OCI-LY3 (cell line): Measurements from ENCODE around the gene OR51B4.
"Not testable (repeated sequence)": the region's sequence is repeated elsewhere in the genome, so short reads cannot be mapped to it uniquely, and the experiment has no call there.

Source experiments
- H2AFZ ChIP-seq: fragments of 200-600, 300-600 bp; shearing (Covaris generic); 2 replicates; pipeline ENCODE4 v1.6.0; 2014; ENCODE audit warnings: antibody characterized with exemption, low read depth, low read length
- H3K27ac ChIP-seq: fragments of 200-600, 300-600 bp; sonication (generic); 2 replicates; pipeline ENCODE4 v1.5.1; 2014; ENCODE audit warnings: mild to moderate bottlenecking, low read length, moderate library complexity, mixed read lengths
- H3K27me3 ChIP-seq: fragments of 200-600, 300-600 bp; sonication (generic); 2 replicates; pipeline ENCODE4 v1.6.1; 2014; ENCODE audit warnings: low read depth, low read length, mixed read lengths
- H3K36me3 ChIP-seq: fragments of 200-600, 300-600 bp; sonication (generic); replicated peaks from 2 replicates; pipeline ENCODE3; 2014; ENCODE audit warnings: low read depth, low read length, mixed read lengths
- H3K4me1 ChIP-seq: fragments of 300-600, 200-600 bp; sonication (generic); 2 replicates; pipeline ENCODE4 v1.6.1; 2014; ENCODE audit warnings: low read length, mixed read lengths
- H3K4me2 ChIP-seq: fragments of 200-600, 300-600 bp; sonication (generic); 2 replicates; pipeline ENCODE4 v1.6.1; 2014; ENCODE audit warnings: low read length, mixed read lengths
- H3K4me3 ChIP-seq: fragments of 300-600, 200-600 bp; sonication (generic); 2 replicates; pipeline ENCODE4 v1.5.1; 2014; ENCODE audit warnings: antibody characterized with exemption, mild to moderate bottlenecking, low read length, moderate library complexity
- H3K79me2 ChIP-seq: fragments of 300-600, 200-600 bp; shearing (Covaris generic); 2 replicates; pipeline ENCODE4 v1.6.1; 2014; ENCODE audit warnings: mild to moderate bottlenecking, low read length, mixed read lengths
- H3K9ac ChIP-seq: fragments of 300-600, 200-600 bp; shearing (Covaris generic); 2 replicates; pipeline ENCODE4 v1.6.0; 2014; ENCODE audit warnings: mild to moderate bottlenecking, low read length, moderate library complexity
- H3K9me3 ChIP-seq: fragments of 200-600, 300-600 bp; shearing (Covaris generic); 2 replicates; pipeline ENCODE4 v1.6.1; 2014; ENCODE audit warnings: low read length, mixed read lengths; ENCODE audit not compliant: insufficient read depth
- H4K20me1 ChIP-seq: fragments of 200-600, 300-600 bp; sonication (generic); 2 replicates; pipeline ENCODE4 v1.6.1; 2016; ENCODE audit warnings: low read length, mixed read lengths; ENCODE audit not compliant: insufficient read depth
- EZH2phosphoT487 ChIP-seq: fragments of 200-600 bp; shearing (Covaris generic); IDR thresholded peaks from 2 replicates; pipeline ENCODE4 v1.6.1; 2018; ENCODE audit warnings: antibody characterized with exemption, mixed run types, low read depth
- TF ChIP-seq, protein P1 (sequence below): fragments of 200-600, 300-600 bp; sonication (generic); IDR thresholded peaks from 2 replicates; pipeline ENCODE4 v1.5.1; 2014; ENCODE audit warnings: antibody characterized with exemption, low read length, low read depth

OR51B4 gene

DNA sequence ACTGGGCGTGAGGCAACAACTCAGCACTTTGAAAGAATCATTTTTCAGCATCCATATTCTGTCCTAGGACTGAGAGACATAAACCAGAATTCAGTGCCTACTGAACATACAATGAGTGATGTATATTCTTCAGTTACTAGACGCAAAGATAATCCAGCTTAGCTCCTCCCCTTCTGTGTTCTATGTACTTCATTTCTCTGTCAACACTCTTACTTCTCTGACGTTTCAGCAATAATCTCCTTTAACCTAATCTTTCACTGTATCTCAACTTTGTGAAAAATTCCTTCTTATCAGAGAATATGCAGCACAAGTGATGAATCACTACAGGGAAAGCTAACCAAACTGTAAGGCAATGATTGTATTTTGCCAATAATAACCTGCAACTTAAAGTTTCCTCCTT is 44.1 kb upstream of the OR51B4 start:
- Histone ChIP-seq H3K36me3 (no peaks in the 10 kb centered on the region), H3K9ac (no peak overlapping the region), H3K4me1 (peaks cover 41% of the 10 kb centered on the region), H3K9me3 (no peaks in the 10 kb centered on the region), H3K27ac (no peak overlapping the region), H4K20me1 (no peaks in the 10 kb centered on the region), H3K27me3 (no peaks in the 10 kb centered on the region), H3K79me2 (no peaks in the 10 kb centered on the region), H3K4me2 (no peak overlapping the region), H3K4me3 (no peak overlapping the region), H2AFZ (no peak overlapping the region)
- TF ChIP-seq, protein P1, sequence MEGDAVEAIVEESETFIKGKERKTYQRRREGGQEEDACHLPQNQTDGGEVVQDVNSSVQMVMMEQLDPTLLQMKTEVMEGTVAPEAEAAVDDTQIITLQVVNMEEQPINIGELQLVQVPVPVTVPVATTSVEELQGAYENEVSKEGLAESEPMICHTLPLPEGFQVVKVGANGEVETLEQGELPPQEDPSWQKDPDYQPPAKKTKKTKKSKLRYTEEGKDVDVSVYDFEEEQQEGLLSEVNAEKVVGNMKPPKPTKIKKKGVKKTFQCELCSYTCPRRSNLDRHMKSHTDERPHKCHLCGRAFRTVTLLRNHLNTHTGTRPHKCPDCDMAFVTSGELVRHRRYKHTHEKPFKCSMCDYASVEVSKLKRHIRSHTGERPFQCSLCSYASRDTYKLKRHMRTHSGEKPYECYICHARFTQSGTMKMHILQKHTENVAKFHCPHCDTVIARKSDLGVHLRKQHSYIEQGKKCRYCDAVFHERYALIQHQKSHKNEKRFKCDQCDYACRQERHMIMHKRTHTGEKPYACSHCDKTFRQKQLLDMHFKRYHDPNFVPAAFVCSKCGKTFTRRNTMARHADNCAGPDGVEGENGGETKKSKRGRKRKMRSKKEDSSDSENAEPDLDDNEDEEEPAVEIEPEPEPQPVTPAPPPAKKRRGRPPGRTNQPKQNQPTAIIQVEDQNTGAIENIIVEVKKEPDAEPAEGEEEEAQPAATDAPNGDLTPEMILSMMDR, result no peak
- no peak for TF ChIP-seq EZH2phosphoT487

DNA sequence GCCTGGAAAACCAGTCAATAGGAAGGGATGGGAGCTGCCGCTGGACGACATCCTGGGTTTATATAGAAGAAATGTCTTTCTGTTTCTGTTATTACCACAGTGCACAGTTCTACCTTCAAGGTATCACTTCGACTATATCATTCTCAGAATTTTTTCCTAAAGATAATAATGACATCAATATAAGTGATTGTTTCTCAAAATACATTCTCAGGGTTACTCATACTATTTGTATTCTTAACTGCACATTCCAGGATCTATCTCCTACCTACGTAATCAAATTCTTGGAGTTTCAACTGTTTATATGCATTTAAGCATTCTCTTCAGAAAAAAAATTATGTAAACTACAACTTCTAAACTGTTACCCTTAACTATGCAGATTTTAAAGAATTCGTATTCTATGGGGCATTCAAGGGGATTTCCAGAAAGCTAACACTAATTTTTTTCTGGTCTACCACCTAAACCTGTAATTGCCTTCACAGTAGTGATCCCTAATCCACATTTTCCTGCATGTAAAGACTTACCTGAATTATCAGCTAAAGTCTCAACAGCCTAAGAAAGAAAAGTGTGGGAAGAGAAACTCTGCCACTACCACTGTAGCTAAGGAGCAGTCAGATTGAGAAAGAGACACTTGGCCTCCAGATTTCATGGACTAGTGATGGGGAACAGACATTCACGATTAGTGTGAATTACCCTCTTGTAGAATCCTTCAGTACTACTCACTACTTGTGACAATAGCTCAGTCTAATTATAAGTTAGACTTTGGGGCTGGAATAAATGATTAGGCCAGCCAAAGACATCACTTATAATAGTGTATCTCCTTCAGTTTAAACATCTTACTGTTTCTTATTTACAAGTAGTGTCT is 42.0 kb upstream of the OR51B4 start, which contains the start of gene OR51B5:
TSS of gene OR51B5 (minus strand) at position 51 of the 862 bp plus-strand sequence. CDS start at position 51, 0 bp downstream.
- H2AFZ ChIP-seq, result peak within 1 kb of the TSS; percentile 70
- no peaks in the 10 kb centered on the region for H4K20me1 ChIP-seq
- H3K4me2 ChIP-seq, result peak within 1 kb of the TSS; percentile 75
- H3K4me3 ChIP-seq, result peak within 1 kb of the TSS; percentile 10; the same call in 1 of the 2 replicates
- no peaks in the 10 kb centered on the region for H3K27me3 ChIP-seq
- peak within 1 kb of the TSS; percentile 18; the same call in 1 of the 2 replicates for H3K9ac ChIP-seq
- H3K4me1 ChIP-seq, result peaks cover 61% of the 10 kb centered on the region
- no peaks in the 10 kb centered on the region for H3K79me2 ChIP-seq
- no peaks in the 10 kb centered on the region for H3K36me3 ChIP-seq
- TF ChIP-seq, protein P1, result no peak
- no peak for TF ChIP-seq EZH2phosphoT487
- H3K9me3 ChIP-seq, result no peaks in the 10 kb centered on the region
- peak within 1 kb of the TSS; percentile 74 for H3K27ac ChIP-seq

DNA sequence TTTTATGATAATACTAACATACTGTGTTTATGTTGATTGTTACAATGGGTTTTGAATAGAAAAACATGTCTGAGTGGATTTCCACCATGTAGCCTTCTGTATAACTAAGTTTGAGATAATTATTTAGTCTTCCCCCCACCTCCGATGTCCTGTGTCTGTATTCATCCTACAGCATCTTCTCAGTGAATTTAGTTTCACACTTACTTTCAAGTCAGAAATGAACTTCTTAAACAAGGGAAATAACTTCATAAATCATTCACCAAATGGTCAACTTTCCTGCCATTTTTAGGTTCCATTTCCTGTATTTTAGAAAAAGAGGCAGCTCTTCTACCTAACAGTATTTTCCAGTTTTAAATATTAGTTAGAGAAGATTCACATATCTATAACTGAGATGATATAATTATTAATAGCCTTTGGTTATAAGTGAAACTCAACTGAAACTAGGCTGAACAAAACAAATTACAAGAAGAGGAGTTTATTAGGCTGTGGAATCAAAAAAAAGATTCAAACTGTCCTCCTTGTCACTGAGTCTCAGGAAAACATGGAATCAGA is 38.1 kb upstream of the OR51B4 start:
- Histone ChIP-seq H3K4me2 (peak overlapping the region; percentile 48), H4K20me1 (no peaks in the 10 kb centered on the region), H3K79me2 (no peaks in the 10 kb centered on the region), H3K27ac (peak overlapping the region; percentile 81), H2AFZ (peak overlapping the region; percentile 66), H3K4me1 (peaks cover 69% of the 10 kb centered on the region), H3K27me3 (no peaks in the 10 kb centered on the region), H3K9ac (peak overlapping the region; percentile 26; the same call in 1 of the 2 replicates), H3K36me3 (no peaks in the 10 kb centered on the region), H3K4me3 (peak overlapping the region; percentile 15; the same call in 1 of the 2 replicates), H3K9me3 (no peaks in the 10 kb centered on the region)
- TF ChIP-seq EZH2phosphoT487, result no peak
- TF ChIP-seq, protein P1, result no peak

DNA sequence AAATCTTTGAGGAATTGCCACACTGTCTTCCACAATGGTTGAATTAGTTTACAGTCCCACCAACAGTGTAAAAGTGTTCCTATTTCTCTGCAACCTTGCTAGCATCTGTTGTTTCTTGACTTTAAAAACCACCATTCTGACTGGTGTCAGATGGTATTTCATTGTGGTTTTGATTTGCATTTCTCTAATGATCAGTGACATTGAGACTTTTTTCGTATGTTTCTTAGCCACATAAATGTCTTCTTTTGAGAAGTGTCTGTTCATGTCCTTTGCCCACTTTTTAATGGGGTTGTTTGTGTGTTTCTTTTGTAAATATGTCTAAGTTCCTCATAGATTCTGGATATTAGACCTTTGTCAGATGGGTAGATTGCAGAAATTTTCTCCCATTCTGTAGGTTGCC is 35.5 kb upstream of the OR51B4 start:
- not testable (repeated sequence) for H3K4me3 ChIP-seq, H3K27ac ChIP-seq, H2AFZ ChIP-seq, H3K4me2 ChIP-seq, H3K27me3 ChIP-seq, H3K36me3 ChIP-seq, H3K79me2 ChIP-seq, H3K9ac ChIP-seq, H3K9me3 ChIP-seq, H4K20me1 ChIP-seq
- peaks cover 43% of the 10 kb centered on the region for H3K4me1 ChIP-seq
